Activated CD4-positive, alpha-beta T cell treated with anti-CD3 and anti-CD28 coated beads, Interleukin-10, Interleukin-2, amounts not matched to agents 100 ng/mL and 50 ng/mL, durations not matched to agents 16 hours and 8 hours (primary cell): ENCODE results near the gene NUCKS1.

Experiments
- DNase-seq: peaks from one replicate; pipeline ENCODE4 v3.0.0-alpha.2; 2020

The NUCKS1 gene

DNA sequence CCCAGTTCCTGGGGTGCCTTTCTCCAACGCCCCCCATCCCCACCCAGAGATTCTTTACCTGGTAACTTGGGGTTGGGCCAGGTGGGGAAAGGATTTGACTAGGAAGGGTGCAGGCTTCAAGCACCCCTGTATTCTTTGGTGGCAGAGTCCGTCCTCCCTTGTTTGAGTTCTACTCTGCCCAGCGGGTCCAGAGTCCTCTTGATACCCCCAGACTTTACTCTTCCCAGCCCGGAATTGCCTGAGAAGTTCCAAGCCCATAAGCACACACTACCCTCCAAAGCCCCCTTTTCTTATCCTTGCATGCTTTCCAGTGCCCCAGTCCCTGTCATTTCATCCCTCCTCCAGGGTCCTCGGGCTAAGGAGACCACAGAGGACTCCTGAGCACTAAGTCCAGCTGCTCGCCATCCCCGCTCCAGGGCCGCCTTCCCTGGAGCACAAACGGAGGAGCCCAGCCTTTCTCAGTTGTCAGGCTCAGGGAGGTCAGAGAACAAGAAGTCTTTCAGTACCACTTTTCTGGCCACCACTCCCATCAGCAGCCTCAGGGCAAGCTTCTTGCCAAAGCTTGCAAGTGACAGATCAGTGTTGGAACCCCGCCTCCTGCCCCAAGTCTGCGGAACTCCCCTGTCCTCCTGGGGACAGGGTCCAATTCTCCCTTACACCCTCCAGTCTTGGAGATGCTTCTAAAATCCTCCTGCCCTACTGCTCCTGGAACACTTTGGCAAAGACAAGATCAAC lies 81.9 kb downstream of the NUCKS1 start:
- DNase-seq = no peak

DNA sequence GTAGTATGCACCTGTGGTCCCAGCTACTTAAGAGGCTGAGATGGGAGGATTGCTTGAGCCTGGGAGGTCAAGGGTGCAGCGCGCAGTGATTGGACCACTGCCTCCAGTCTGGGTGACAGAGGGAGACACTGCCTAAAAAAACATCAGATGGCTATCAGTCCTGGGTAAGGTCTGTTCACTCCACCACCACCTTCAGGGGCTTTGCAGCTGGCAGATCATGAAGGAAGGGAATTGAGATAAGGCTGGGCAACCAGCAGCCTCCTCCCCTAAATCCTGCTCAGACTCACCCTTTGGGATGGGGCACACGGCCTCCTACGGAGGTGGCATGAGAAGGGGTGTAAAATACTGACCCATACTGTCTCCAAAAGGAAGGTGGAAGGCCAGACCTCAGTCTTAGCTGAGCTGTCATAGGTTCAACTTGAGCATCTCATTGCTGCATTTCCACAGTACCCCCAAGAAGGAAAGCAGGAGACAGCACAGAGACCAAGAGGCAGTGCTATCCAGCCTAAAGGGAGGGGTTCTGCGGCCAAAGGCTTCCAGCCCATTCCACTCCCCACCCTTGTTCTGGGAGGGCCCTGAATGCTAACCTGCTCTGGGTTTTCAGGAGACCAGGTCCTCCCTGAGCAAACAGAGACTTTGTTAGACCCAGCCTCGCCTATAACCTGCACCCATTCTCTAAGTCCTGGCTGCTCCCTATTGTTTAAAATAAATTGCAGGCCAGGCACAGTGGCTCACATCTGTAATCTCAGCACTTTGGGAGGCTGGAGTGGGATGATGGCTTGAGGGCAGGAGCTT lies 83.4 kb downstream of the NUCKS1 start:
- DNase-seq = no peak

GRCh38 chr1:205665201-205666045 lies 84.6 kb downstream of the NUCKS1 start:
- no peak for DNase-seq

DNA sequence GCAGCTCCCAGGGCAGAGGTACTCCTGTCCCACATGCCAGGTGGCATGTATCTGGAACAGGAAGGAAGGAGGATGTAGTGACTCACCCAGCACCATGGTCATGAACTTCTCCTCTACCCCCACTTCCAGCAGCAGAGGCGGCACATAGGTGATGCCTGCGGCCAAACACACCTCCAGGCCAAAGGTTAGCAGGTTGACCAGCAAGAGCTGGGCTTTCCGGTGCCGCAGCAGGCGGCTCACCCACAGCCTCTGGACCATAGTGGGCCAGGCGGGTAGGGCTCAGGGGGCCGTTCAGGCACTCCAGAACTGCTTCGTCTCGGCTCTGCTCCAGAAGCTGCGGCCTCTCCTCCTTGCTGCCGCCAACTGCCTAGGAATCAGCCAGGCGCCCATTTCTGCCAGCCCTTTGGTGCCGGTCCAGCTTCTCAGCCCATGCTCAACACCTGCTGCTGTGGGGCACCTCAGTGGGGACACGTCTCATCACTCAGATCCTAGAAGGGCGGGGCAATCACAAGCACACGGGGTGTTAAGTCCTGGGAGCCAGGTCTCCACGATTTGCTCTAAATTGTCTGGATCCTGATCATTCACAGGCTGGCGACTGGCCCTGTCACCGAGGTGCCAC lies 85.5 kb downstream of the NUCKS1 start:
- no peak for DNase-seq

DNA sequence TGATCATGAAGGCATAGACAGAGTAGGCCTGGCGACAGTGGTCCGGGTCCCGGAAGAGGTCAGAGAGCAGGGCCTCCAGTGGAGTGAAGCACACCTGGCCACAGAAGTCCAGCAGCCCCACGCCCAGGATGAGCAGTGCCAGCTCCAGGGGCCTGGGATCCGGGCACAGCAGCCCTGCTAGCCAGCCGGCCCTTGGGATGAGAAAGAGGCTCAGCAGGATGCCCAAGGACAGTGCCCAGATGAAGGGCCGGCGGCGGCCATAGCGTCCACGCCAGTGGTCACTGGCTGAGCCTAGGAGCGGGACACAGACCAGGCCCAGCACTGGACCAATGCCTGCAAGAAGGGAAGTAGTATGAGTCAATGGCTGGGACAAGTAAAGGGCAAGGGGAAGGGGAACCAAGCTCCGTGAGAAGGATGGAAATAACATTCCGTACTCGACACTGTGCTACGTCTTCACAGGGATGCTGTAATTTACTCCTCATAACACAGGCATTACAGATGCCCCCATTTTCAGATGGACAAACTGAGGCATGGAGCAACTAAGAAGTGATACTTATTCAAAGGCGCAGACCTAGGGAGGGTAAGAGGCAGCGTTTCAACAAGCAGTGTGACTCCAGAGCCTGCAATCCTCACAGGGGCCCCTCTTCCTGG lies 86.6 kb downstream of the NUCKS1 start:
- DNase-seq = no peak
